Lung microvascular endothelial cell (primary cell): ENCODE measurements around the gene FAM89B. TPM values are rescaled to one million over a fixed set of nuclear protein-coding genes. Genes with fewer than 3 reads are reported as not detected.

Experiments
- DNase-seq, 2 donors: peaks; one replicate each; pipeline versions ENCODE4 v3.0.0 to v3.0.0-alpha.2; 2010; ENCODE audit warnings: low read depth in 2 of 2
- total RNA-seq: library from RNA; depleted of rRNA; stranded (reverse); fragments of >200 nt; gene quantifications from 2 replicates; pipeline ENCODE4 v1.2.1, GENCODE V29; 2014

FAM89B gene
- total RNA-seq, 1 donor from 2014 or later: 23.2 TPM

- DNase-seq: no peak
These were observed 38.1 kb downstream of the FAM89B start for GRCh38 chr11:65610404-65610803.

GRCh38 chr11:65611028-65611757 lies 38.9 kb downstream of the FAM89B start:
- peak; percentile 86 to 92 for DNase-seq

GRCh38 chr11:65611758-65612603 lies 39.6 kb downstream of the FAM89B start:
- peak; percentile 68 to 81 for DNase-seq

GRCh38 chr11:65612691-65613090 lies 40.4 kb downstream of the FAM89B start:
- DNase-seq: no peak

- peak; percentile 18 to 21 for DNase-seq
These were observed 41.0 kb downstream of the FAM89B start for GRCh38 chr11:65613091-65613928.

- DNase-seq: peak; percentile 100
These were observed 43.1 kb downstream of the FAM89B start, which contains the start of gene PCNX3 for GRCh38 chr11:65615229-65615949. TSS of gene PCNX3 (plus strand) at chr11:65615776. CDS start at chr11:65616312, 536 bp downstream.

- DNase-seq: peak in 1 of 2 donors; percentile 52
These were observed 43.7 kb downstream of the FAM89B start for GRCh38 chr11:65615950-65616574.

GRCh38 chr11:65616575-65617001 lies 44.2 kb downstream of the FAM89B start:
- no peak for DNase-seq

- no peak for DNase-seq
These were observed 45.0 kb downstream of the FAM89B start for GRCh38 chr11:65617136-65617850.

- no peak for DNase-seq
These were observed 45.8 kb downstream of the FAM89B start for GRCh38 chr11:65617990-65618751.

- no peak for DNase-seq
These were observed 46.4 kb downstream of the FAM89B start for GRCh38 chr11:65618763-65619162.

GRCh38 chr11:65619281-65619928 lies 47.1 kb downstream of the FAM89B start:
- DNase-seq: no peak

- no peak for DNase-seq
These were observed 48.3 kb downstream of the FAM89B start for GRCh38 chr11:65620666-65621065.

- no peak for DNase-seq
These were observed 49.1 kb downstream of the FAM89B start for GRCh38 chr11:65621460-65621859.

- DNase-seq: no peak
These were observed 49.7 kb downstream of the FAM89B start for GRCh38 chr11:65622011-65622410.

- no peak for DNase-seq
These were observed 50.8 kb downstream of the FAM89B start for GRCh38 chr11:65623177-65623576.
